ENCODE results near the gene NAB1. TPM values are rescaled to one million over a fixed set of nuclear protein-coding genes. Genes with fewer than 3 reads are reported as not detected.

Gene NAB1
- total and polyA plus RNA-seq, 4 donors = 5.8 to 31.0 (median 18.7) TPM

- H3K36me3 ChIP-seq (ENCODE audit: control insufficient read depth in 4 of 4, insufficient read depth in 3 of 4, low read depth in 1 of 4, low read length in 3 of 4) = peaks cover 5 to 38% (median 26%) of the 10 kb centered on the region in 4 donors
- TF ChIP-seq, protein P1, sequence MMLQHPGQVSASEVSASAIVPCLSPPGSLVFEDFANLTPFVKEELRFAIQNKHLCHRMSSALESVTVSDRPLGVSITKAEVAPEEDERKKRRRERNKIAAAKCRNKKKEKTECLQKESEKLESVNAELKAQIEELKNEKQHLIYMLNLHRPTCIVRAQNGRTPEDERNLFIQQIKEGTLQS (IDR thresholded peaks at IDR 0.05) = no peak
- no peak for TF ChIP-seq REST (IDR thresholded peaks at IDR 0.05)
- TF ChIP-seq NR2F2 (IDR thresholded peaks at IDR 0.05) = no peak
- TF ChIP-seq RAD21 (IDR thresholded peaks at IDR 0.05) = no peak
- TF ChIP-seq HNF4A (conservative IDR thresholded peaks at IDR 0.05) = no peak
- TF ChIP-seq CTCF (IDR thresholded peaks at IDR 0.05; ENCODE audit: low read depth, low read length, missing input control) = no peak
- TF ChIP-seq FOXA1 (IDR thresholded peaks at IDR 0.05) = no peak
- H3K9me3 ChIP-seq (ENCODE audit: control insufficient read depth in 4 of 4, low read length in 3 of 4) = no peaks in the 10 kb centered on the region
- 81% methylated on average over 2 of the region's 2 CpGs for WGBS
- H3K27me3 ChIP-seq (ENCODE audit: control insufficient read depth in 4 of 4, insufficient read depth in 4 of 4, low read length in 3 of 4) = no peaks in the 10 kb centered on the region
- no peaks in the 10 kb centered on the region for H3K4me1 ChIP-seq (ENCODE audit: control insufficient read depth in 4 of 4, insufficient read depth in 4 of 4, low read length in 3 of 4)
- no peak overlapping the region for H3K27ac ChIP-seq (ENCODE audit: low read depth in 1 of 2, low read length in 2 of 2)
- no peak overlapping the region for H3K9ac ChIP-seq (ENCODE audit: low read depth in 1 of 2, low read length in 2 of 2)
- DNase-seq (ENCODE audit: low spot score) = no peak
- no peak overlapping the region for H3K4me3 ChIP-seq (ENCODE audit: low read depth in 1 of 3, low read length in 3 of 3)
Measured at GRCh38 chr2:190684931-190685330, 36.0 kb downstream of the NAB1 start.

DNA sequence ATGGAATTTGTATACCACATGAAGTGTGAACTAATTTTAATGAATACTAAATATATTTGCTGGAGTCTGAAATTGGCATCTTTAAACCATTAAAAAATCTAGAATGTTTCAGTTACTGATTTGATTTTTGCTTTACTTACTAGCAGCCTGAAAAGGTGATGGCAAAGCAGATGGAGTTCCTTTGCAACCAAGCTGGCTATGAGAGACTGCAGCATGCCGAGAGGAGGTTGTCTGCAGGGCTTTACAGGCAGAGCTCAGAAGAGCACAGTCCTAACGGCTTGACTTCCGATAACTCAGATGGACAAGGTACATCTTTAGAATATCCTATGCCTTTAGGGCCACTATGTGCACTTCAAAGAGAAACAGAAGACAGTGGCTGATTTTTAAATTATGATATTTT, 36.5 kb downstream of the NAB1 start:
- DNase-seq (ENCODE audit: low spot score) = no peak
- WGBS = 97% methylated on average over 3 of the region's 3 CpGs
- Histone ChIP-seq H3K27ac (ENCODE audit: low read depth in 1 of 2, low read length in 2 of 2) (no peak overlapping the region), H3K9me3 (ENCODE audit: control insufficient read depth in 4 of 4, low read length in 3 of 4) (no peaks in the 10 kb centered on the region), H3K4me1 (ENCODE audit: control insufficient read depth in 4 of 4, insufficient read depth in 4 of 4, low read length in 3 of 4) (no peaks in the 10 kb centered on the region), H3K27me3 (ENCODE audit: control insufficient read depth in 4 of 4, insufficient read depth in 4 of 4, low read length in 3 of 4) (no peaks in the 10 kb centered on the region), H3K9ac (ENCODE audit: low read depth in 1 of 2, low read length in 2 of 2) (no peak overlapping the region), H3K4me3 (ENCODE audit: low read depth in 1 of 3, low read length in 3 of 3) (no peak overlapping the region), H3K36me3 (ENCODE audit: control insufficient read depth in 4 of 4, insufficient read depth in 3 of 4, low read depth in 1 of 4, low read length in 3 of 4) (peaks cover 5 to 41% (median 26%) of the 10 kb centered on the region in 4 donors)
- TF ChIP-seq, protein P2, sequence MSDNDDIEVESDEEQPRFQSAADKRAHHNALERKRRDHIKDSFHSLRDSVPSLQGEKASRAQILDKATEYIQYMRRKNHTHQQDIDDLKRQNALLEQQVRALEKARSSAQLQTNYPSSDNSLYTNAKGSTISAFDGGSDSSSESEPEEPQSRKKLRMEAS (IDR thresholded peaks at IDR 0.05) = no peak
- no peak for TF ChIP-seq SP1 (IDR thresholded peaks at IDR 0.05)
- TF ChIP-seq EGR1 (IDR thresholded peaks at IDR 0.05; ENCODE audit: low read depth in 2 of 2) = no peak
- TF ChIP-seq TAF1 (conservative IDR thresholded peaks at IDR 0.05) = no peak
- no peak for TF ChIP-seq REST (IDR thresholded peaks at IDR 0.05)
- TF ChIP-seq, protein P1 (IDR thresholded peaks at IDR 0.05) = no peak
- TF ChIP-seq ZBTB33 (IDR thresholded peaks at IDR 0.05) = no peak
- no peak for TF ChIP-seq NR2F2 (IDR thresholded peaks at IDR 0.05)
- TF ChIP-seq GABPA (IDR thresholded peaks at IDR 0.05 in 1 of 2, conservative IDR thresholded peaks at IDR 0.05 in 1 of 2) = no peak
- TF ChIP-seq CTCF (IDR thresholded peaks at IDR 0.05; ENCODE audit: low read depth, low read length, missing input control) = no peak
- TF ChIP-seq RXRA (IDR thresholded peaks at IDR 0.05) = no peak
- no peak for TF ChIP-seq JUND (IDR thresholded peaks at IDR 0.05)
- no peak for TF ChIP-seq HNF4G (IDR thresholded peaks at IDR 0.05)
- no peak for TF ChIP-seq HNF4A (conservative IDR thresholded peaks at IDR 0.05)
- no peak for TF ChIP-seq FOXA1 (IDR thresholded peaks at IDR 0.05)
- TF ChIP-seq YY1 (IDR thresholded peaks at IDR 0.05) = no peak
- no peak for TF ChIP-seq RAD21 (IDR thresholded peaks at IDR 0.05)
- no peak for TF ChIP-seq FOXA2 (IDR thresholded peaks at IDR 0.05)

All from liver (tissue), 9 donors.